GM11168 (cell line): ENCODE data around the gene FUBP1.
"Not testable (repeated sequence)": the region's sequence is repeated elsewhere in the genome, so short reads cannot be mapped to it uniquely, and the experiment has no call there.

ENCODE experiments used
- in situ Hi-C: fragments of 300-500 bp; cut with MboI; formaldehyde crosslinking; loops from one replicate; pipeline ENCODE4 v1.12.0; 2022; ENCODE audit warnings: low sequenced_read_pairs; ENCODE audit not compliant: unreplicated experiment

FUBP1 gene

DNA sequence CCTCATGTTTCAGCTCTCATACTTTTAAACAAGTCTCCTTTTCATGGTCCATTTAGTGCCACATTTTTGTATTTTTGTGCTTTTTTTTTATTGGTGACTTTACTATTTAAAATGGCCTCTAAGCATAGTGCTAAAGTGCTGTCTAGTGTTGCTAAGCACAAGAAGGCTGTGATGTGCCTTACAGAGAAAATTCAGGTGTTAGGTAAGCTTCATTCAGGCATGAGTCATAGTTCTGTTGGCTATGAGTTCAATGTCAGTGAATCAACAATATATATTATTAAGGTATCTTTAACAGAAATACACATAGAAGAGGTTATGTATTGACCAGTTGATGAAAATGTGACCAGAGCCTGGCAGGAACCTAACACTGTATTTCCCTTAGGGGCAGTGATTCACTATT lies 12.8 kb upstream of the FUBP1 start:
- in situ Hi-C loops, result no loop called here

DNA sequence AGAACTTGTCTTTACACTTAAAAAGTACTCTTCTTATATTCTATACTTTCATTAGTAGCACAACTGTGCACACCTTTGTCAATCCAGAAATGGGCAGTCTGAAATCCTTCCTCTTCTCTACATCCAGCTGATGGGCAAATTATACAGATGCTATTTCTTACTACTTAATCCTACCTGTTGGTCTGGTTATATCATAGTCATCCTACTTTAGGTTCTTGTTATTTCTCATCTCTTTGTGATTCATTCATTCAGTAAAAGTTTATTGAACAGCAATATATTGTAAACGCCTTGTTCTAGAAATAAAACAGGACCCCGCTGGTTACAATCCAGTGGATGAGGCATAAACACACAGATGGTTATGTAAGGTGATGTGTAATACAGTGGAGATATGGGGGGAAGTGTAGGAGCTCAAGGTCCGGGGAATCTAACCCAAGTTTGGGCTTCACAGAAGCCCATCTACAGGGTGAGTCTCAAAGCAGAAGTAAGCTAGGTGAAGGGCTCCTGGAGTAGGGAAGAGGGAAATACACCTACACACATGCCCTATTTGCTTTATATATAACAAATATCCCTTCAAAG lies 11.8 kb upstream of the FUBP1 start:
- in situ Hi-C loops, result no loop called here

DNA sequence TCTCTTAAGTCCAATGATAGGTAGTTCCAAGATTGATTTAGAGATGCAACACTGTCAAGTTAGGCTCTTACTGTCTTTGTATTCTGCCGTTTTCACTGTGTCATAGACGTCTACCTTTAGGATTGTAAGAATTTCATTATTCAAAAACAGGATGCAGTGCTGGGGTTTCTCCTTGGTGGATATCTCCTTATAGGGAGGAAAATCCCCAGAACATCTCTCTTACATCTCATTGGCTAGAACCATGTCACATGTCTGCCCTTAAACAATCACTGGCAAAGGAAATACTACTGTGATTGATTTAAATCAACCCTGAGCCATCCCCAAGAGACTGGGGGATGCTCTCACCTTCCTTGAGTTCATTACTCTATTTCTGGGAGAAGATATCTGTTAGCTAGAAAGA lies 10.9 kb upstream of the FUBP1 start:
- in situ Hi-C loops, result no loop called here

DNA sequence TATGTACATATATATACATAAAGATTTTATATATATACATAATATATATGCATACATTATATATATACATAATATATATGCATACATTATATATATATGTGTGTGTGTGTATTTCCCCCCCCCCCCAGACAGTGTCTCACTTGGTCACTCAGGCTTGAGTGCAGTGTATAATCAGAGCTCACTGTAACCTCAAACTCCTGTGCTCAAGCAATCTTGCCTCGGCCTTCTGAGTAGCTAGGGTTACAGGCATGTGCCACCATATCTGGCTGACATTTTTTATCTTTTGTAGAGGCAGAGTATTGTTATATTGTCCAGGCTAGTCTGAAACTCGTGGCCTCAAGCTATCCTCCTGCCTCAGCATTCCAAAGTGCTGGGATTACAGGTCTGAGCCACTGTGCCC lies 9.0 kb upstream of the FUBP1 start:
- in situ Hi-C loops, result no loop called here

DNA sequence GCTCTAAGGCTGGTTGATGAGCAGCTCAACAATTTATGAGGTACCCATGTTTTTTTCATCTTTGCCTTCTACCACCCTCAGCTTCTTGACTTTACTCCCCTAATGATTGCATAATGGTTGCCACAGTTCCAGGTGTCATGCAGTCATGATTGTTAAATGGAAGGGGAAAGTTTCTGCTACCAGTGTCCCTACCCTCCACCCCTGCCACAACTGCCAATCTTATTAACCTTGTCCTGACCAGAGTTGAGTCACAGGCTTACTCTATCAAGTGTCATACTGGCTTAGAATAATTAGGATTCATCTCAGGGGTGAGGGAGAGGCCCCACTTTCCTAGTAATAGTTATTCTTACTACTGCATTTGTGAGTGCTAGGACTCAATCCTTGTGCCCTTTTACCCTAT lies 7.9 kb upstream of the FUBP1 start:
- in situ Hi-C loops, result no loop called here

DNA sequence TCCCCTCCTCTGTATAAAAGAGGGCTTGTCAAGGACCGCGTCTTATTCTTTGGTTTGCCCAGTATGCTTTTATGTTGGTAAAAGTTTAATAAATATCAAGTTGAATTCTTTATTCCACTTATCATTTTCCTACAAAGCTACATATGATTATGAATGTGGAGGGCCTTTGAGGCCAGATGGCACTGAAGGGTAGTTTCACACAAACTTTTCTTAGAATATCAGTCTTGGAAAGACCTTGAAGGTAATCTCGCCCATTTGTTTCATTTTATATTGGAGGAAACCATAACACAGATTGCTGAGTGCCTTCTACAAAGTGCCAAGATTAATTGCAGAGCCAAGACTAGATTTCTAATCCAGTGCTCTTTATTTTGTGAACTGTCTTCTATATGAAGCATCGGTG lies 5.8 kb upstream of the FUBP1 start:
- in situ Hi-C loops, result no loop called here

DNA sequence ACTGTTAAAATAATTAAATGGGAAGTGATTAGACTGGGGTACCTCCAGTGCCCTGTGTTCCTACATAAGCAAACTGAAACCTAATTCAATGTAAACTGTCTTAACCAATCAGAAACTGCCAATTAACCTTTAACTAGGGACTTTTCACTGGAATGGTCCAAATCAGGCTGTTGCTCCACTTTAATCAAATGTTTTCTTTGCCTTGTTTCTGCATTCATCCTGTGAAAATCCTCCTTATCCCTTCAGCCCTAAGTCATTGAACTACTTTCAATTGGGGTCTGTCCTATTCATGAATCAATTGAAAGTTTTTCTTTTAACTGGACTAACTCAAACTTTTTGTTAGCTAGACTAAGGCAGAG lies 5.1 kb upstream of the FUBP1 start:
- in situ Hi-C loops, result no loop called here

DNA sequence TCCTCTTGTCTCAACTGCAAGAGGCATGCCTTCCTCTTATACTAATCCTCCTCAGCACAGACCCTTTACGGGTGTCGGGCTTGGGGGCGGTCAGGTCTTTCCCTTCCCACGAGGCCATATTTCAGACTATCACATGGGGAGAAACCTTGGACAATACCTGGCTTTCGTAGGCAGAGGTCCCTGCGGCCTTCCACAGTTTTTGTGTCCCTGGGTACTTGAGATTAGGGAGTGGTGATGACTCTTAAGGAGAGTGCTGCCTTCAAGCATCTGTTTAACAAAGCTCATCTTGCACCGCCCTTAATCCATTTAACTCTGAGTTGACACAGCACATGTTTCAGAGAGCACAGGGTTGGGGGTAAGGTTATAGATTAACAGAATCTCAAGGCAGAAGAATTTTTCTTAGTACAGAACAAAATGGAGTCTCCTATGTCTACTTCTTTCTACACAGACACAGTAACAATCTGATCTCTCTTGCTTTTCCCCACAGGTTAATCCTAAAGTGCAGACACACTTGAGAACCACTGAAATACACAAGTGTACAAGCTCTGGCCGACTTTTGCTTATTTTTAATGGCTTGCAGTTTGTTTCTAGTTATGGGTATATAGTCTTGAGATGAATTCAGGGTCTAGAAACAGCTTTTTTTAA lies 4.6 kb upstream of the FUBP1 start:
- in situ Hi-C loops, result not testable (repeated sequence)

DNA sequence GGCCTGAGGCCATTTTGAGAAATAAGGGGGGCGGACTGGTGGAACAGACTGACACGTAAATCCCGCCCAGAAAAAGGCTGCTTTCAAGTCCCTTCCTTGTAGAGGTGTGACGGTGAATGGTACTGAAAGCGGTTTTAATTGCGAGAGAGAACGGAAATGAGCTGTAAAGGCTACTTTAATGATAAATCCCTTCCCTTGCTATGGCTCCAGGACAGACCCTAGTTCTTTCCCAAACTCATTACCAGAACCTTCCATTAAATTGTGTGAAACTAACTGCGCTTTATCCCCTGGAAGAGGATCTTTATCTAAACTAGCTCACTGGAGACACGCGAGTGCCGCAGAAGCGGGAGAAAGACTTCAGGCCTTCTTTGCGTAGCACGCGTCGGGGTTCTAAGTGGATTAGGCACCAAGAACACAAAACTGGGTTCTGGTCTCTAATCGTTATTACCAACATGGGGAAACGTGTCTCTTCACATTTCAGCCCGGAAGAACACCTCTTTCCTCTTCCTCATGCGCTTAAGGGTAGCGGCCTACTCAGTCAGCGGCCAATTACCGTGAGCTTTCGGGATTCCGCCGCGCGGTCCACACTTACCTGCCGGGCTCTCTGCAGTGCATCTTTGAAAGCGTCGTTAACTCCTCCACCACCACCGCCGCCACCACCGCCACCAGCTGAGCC lies 441 bp downstream of the FUBP1 start:
- in situ Hi-C loops, result no loop called here

DNA sequence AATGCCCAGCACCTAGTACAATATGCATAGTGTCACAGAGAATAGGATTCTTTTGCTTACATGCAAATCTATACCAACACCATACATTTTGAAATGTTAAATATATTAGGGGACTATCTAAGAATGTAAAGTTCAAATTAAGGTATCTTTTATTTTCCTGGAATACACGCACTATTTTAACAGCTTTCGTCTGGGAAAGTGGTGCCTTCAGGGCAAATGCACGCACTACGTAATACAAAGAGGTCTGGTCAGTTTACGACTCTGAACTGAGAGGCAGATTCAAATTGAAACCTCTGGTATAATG lies 931 bp downstream of the FUBP1 start:
- in situ Hi-C loops, result no loop called here

DNA sequence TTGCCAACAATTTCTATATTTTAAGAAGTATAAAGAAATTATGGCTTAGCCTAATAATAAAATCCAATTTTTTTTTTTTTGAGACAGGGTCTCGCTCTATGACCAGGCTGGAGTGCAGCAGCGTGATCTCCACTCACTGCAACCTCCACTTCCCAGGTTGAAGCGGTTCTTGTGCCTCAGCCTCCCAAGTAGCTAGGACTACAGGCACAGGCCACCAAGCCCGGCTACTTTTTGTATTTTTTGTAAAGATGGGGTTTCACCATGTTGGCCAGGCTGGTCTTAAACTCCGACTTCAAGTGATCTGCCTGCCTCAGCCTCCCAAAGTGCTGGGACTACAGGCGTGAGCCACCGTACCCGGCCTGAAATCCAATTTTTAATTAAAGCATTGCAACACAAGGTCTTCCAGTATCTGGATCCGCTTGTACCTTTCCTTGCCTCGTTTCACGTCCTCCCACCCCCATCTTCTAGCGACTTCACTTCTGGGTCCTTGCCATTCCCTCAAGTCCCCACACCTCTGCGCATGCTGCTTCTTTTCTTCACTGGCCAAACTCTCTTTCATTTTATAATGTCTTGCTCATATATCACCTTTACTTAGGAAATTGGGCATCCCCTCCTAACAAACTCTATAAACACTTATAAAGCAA lies 2.3 kb downstream of the FUBP1 start:
- in situ Hi-C loops, result no loop called here

DNA sequence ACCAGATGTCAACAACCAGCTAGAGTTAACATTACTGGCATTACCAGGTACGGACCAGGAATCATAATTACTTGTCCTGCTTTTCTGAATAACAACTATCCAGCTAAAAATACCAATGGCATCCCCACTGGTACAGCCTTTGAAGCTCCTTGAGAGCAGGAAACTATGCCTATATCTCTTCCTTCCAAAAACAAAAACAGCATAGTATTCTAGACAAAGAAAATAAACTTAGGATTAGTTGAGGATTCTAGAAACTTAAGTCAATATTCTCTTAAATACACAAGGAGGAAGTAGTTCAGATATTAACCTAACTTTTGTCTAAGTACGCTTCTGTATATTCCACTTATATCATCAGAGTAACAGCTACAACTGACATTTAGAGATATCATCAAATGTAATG lies 3.0 kb downstream of the FUBP1 start:
- in situ Hi-C loops, result no loop called here

DNA sequence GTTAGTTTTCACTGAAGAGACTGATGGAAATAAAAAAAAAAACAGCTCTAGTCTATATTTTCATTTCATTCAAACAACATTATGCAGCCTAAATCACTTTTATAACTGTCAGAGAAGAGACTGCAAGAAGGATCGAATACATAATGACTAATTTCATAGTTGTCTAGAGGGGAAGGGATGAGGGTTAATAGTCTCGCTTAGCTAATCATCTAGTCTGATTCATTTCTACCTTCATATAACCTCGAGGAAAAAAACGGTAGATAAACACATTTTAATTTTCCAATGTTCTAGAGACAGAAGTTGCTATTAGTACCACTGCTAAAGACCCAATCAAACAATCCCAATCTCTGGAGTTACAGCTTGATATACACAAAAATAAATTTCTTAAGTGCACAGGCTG lies 3.5 kb downstream of the FUBP1 start:
- in situ Hi-C loops, result no loop called here

DNA sequence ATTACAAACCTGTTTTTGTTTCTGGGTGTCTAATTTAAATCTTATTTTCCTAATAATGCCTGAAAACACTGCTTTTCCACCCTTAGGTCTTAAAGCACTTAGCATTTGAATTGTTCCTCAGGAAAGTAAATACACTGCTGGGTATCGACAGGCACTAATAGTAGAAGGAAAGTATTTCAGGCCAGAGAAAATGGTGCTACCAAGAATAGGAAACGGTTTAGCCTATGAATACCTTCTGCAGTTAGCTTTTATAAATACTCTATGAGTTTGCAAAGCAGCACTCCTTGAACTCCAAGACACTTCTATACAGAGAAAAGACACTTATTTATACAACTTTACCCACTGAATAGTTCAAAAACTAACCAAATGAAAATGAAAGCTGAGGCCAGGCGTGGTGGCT lies 6.8 kb downstream of the FUBP1 start:
- in situ Hi-C loops, result no loop called here

DNA sequence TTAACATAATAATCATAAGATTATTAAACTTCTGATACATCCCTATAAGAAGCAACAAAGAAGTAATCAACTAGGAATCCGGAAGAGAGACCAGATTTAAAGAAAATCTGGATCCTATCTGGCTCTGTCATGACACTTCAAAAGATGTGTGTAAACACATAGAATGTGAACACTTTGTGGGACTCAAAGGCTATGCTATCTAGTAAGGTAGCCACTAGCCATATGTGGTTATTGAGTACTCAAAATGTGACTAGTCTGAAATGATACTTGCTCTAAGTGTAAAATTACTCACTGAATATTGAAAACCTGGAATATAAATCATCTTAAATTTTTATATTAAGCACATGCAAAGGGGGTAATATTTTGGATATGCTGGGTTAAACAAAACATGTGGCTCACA lies 8.7 kb downstream of the FUBP1 start:
- in situ Hi-C loops, result no loop called here

DNA sequence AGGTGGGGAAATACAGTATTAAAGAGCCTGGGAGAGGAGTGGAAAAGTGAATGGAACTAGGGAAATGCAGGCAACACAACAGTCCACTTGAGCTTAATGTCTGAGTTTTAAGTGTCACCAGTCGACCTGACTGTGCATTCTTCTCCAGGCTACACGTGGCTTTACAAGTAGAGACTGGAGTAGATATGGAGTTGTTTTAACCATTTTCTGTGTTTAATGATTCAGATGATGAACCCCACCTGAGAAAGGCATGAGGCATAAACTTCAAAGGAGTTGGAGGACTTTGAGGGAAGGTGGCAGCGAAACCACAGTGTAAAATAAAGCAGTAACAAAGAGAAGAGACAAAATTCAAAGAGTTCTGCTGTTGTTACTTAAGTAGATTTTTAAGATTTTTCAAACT lies 12.6 kb downstream of the FUBP1 start:
- in situ Hi-C loops, result no loop called here

DNA sequence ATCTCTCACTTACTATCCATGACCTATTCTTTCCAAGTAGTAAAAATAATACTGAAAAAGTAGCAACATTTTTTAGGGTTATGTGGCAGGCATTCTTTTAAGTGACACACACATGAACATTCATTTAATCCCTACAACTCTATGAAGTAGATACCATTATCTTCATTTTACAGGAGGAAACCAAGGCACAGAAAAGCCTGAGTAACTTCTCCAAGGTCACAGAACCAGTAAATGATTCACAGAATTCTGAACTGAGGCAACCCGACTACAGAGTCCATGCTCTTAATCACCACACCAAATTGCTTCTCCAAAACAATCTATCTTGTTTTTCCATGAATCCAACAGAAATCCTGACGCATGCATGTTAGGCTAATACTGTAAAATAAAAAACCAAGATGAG lies 17.5 kb downstream of the FUBP1 start:
- in situ Hi-C loops, result no loop called here

DNA sequence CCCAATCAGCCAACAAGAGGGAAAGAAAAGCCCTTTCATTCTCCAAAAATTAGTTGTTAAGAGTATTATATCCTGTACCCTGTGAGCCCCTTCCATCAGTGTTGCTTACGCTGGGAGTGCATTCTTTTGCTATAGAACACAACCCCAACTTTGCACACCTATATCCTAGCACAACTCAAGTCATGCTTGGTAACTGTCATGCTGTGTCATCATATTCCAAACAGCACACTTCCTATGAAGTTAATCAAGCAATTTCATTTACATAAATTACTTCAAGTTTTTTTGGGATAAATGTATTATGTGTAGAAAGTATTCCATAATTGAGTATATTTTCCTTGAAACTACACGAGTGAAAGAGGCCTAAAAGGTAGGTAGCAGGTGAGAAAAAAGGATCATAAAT lies 20.0 kb downstream of the FUBP1 start:
- in situ Hi-C loops, result no loop called here

DNA sequence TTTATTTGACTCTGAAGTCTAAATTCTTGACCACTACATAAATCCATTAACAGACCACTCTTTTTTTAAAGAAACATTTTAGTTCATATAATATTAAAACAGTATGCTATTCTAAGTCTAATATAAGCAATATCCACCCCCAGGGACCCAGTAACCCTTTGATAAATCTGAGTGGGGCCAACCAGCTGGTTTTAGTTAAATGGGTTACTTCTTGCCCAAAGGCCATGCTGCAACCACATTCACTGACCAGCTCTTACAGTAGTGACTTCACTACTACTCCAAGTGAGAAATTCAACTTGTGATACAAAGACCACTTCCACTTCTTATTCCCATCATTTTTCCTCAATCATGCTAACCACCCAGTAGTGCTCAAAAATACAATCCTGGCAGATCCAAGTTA lies 20.5 kb downstream of the FUBP1 start:
- in situ Hi-C loops, result no loop called here

DNA sequence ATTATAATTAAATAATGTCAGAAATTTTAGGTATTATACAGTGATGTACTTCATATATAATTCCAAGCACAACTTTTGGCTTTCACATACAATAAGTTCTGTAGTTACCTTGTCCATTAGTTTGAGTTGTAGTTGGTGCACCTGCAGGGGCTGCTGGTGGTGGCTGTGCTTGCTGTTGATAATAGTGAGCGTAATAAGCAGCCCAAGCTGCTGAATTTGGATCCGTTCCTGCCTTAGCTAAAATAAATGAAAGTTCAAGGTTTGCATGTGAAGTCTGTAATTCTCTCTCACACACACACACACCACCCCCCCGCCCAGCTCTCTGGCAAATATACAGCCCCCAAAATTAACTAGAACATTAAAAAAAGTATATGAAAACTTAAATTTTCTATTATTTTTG lies 22.4 kb downstream of the FUBP1 start:
- in situ Hi-C loops, result no loop called here

DNA sequence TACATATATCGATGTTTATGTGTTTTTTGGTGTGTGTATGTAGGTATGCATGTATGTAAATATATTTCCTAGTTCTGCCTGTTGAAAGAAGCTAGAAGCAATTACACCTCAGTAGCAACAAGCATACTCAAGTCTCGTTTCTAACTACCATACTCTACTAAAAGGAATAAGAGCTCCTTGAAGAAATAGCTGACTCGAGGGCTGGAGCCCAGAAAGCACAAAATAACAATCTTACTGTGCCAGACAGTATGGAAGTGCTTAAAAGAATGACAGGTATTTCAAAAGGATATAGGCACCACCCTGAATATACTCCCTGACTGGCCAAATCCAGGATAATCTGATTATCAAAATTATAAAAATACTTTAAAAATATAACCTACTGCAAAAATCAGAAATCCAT lies 23.2 kb downstream of the FUBP1 start:
- in situ Hi-C loops, result no loop called here

DNA sequence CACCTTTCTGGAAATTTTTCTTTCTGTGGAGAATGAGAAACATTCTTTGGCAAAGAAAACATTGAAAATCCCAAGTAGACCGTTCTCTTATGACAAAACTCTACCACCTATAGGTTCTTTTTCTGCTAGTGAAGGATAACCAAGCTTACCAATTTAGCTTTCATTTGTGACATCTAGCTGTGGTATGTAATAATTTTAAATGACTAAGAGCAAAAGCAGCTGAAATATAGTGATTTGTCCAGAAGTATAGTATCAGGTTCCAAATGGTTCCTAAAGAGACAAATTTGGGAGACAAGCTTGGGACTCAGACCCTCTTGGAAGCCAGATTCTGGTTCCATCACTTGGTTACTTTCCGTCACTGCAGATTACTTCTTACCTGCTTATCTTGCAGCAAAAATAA lies 24.4 kb downstream of the FUBP1 start:
- in situ Hi-C loops, result no loop called here
